ENCODE data around the gene CEP83.
"Not testable (repeated sequence)": the region's sequence is repeated elsewhere in the genome, so short reads cannot be mapped to it uniquely, and the experiment has no call there.

CEP83 gene

DNA sequence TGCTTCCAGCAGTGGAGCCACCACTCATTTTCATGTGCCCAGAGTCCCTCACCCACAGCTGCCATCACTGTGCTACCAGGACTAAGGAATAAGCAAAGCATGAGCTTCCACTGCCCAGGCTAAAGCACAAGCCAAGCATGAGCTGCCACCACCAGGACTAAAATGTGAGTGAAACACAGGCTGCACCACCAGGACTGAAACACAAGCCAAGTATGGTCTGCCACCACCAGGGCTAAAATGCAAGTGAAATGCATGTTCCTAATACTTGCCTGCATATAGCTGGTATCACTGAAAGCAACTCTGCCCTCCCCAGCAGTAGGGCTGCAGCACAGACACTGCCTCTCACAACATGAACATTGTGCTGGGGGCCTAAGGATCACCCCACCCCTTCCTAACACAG lies 30.0 kb downstream of the CEP83 start:
- no peak for DNase-seq

DNA sequence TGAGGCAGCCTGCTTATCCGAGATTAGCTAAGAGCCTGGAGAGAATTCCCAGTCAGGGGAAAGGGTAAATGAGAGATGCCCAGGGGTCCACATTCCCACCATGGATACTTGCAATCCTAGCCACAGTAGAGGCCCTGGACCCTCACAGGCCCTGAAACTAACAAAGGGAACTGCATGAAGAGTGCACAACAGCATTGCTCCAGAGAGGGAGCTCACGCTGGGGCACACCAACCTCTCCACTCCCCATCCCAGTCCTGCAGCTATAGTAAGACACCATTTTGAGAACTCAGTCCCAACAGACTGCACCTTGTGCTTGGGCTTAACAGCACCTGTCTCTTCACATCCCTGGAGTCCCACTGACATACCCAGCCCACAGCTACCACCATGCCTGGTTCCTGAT lies 30.5 kb downstream of the CEP83 start:
- no peak for DNase-seq

DNA sequence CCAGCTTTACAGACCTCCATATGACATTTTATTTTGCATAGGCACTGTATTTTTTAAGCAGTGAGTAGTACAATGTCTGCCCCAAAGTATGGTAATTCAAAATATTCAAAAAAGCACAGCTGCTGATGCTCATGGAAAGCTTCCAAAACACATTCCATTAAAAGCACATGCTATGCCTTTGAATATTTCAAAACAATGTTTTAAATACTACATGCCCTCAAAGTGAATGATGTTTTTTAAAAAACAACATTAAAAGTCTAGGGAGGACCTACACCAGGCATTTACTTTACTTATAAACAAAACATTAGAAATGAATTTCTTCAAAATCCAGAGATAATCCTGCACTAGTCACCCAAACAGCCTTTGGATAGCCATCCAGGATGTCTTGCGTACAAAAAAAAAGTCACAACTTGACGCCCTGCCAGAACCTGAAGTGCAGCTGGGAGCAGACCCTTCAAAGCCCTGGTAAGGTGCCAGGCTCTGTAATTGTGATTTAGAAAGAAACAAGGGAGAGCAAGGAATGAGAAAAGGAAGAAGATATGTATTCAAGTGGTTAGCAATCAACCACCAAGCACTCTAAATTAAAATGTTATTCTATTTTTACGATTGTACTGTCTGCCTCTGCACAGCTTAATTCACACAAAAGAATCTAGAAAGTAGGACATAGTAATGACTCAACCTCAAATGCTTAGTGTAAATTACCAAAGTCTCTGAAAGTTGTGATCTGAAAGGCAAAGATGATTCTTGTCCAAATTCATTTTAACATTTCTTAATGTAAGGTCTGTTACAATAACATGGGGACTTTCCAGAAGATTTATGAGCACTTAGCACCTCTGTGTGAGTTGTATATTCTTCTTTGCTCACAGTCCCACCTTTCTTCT lies 31.9 kb downstream of the CEP83 start:
- DNase-seq: no peak

DNA sequence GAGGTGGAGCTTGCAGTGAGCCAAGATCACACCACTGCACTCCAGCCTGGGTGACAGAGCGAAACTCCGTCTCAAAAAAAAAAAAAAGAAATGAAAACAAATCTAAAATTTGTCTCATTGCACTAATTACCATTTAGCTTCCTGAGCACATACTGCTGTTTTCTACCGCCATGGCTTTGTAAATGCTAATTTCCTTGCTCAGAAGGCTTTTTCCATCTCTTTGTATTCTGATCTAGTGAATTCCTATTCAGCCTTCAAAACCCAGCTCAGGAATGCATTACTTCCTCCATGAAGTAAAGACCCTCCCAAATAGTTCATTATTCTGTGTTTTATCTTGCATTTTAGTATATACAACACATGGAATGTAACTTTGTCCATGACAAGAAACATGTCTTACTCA lies 33.6 kb downstream of the CEP83 start:
- DNase-seq: no peak

DNA sequence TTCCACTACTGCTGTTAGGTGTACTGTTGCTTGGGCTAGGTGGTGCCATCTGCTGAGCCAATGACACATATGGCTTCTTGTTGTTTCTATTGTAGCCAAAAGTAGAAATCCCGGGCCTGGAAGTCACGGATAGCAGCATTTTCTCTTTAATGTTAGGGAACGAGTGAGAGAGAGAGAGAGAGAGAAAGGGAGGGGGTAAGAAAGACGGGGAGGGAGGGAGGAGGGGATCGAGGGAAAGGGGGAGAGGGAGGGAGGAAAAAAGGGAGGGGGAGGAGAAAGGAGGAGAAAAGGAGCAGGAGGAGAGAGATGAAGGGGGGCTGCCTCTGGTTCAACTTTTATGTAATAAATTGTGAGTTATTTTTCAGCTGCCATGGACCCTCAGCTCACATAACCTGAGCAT lies 34.8 kb downstream of the CEP83 start:
- DNase-seq: not testable (repeated sequence)

DNA sequence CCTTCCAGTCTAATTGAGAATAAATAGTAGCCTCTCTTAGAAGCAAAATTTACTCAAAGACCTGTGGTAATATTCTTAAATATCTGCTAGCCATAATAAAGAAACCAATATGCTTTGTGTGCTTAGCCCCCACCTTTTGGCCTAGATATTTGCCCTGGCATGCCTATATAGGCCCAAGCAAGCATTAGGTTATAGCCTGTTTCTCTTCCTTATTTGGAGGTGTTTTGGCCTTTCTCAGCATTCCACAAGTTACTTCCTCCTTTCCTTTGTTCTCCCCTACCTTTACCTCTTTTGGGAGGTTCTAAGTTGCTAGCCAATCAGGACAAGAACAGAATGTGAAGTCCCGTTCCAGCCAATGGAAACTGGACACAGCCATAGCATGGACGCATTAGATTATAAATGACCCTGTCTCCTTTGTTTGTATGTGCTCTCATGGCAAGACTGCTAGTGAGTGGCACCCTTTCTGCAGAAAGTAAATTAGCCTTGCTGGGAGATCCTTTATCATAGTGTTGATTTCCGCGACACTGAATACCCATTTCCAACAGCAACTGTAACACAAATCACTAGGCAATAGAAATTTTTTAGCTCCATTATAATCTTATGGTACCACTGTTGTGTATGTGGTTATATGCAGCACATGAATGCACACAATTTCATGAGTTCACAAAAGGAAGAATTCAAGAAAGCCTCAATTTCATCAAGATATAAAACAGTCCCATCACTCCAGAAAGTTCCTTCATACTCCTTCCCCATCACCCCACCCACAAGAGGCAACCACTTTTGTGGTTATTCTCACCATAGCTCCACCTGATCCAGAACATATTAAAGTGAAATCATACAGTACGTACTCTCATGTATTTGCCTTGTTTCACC lies 37.6 kb downstream of the CEP83 start:
- DNase-seq: no peak

DNA sequence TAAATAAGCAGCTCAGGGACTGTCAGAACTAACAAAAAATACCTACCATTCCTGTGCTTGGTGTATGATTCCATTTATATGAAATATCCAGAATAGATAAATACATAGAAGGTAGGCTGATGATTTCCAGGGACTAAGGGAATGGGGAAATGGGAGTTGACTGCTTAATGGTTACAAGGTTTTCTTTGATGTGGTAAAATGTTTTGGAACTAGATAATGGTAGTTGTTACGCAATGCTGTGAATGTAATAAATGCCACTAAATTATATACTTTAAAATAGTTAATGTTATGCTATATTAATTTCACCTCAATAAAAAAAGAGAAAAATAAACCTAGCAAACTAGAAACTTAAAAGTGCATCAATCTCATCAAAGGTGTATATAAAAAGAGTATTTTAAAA lies 41.1 kb downstream of the CEP83 start:
- DNase-seq: no peak

DNA sequence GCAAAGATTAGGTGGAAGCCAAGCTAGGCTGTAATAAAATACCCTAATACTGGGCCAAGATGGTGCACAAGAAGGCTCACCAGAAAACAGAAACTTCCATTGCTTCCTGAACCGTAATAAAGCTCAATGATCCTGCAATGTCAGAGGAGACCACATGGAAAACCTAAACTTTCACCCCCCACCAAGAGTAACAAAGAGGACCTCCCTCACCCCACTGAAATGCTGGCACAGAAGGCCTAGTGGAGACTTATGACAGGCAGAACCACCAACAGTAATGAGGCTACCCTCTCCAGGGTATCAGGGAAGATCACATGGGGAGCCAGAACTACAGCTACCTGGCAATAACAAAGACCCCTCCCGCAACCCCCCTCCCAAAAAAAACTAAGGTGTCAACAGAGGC lies 43.1 kb downstream of the CEP83 start:
- DNase-seq: no peak

DNA sequence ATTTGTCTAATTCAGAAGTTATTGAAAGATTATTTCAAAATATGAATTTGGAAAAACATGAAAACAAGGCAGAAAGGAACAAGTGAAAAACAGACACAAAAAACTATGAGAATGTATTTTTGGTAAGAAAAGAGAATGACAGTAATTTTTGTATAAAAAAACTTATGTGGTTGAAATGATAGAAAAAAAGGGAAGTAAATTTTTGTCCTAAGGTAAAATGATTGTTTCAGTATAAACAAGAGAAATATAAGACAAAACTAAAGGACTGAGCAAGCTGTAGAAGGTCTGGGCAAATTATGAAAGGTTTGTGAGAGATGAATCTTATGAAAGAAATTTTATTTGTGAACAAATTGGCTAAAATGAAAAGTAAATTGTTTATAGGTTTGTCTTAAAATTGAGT lies 44.6 kb downstream of the CEP83 start:
- no peak for DNase-seq

DNA sequence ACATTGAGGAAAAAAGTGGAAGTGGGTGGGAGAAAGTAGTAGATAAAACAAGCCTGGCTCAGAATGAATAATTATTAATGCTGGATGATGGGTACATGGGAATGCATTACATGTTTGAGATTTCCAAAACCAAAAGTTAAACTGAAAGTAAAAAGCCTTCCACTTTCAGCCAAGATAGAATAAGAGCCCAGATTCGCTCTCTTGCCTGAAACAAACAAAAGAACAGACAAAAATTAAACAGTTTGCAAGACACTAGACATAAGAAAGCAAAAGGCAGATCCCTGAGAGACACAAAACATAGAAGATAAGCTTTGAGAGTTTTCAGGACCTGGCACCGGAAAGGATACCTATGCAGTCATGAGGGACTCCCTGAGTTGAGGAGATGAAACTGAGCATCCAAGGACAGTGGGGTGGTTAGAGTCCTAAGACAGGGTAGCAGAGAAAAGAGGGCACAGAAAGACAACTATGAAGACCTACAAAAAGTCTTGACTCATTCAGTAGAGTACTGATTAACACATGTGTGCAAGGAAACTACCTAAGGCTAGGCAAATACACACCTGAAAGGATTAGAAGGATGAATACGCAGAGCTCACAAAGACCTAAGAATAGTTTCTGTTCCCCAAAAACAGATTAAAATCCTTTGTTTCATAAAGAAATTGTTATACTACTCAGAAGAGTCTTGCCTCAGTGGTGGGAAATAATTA lies 54.1 kb downstream of the CEP83 start:
- no peak for DNase-seq

DNA sequence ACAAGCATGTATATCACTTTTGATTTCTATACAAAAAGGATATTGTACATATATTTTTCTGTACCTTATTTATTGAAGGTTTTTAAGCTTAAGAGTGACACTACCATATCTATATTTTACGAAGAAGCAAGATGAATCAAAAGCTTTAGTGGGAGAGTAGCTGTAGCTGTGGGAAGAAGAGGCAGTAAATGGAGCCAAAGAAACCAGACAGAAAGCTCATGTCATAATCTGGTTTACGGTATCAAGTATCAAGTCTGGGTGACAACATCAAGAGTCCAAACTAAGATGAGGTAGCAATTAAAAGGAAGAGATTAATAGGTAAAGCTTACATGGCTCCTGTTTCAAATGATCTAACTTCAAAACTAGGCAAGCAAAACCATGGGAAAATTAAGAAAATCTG lies 54.8 kb downstream of the CEP83 start:
- DNase-seq: no peak

DNA sequence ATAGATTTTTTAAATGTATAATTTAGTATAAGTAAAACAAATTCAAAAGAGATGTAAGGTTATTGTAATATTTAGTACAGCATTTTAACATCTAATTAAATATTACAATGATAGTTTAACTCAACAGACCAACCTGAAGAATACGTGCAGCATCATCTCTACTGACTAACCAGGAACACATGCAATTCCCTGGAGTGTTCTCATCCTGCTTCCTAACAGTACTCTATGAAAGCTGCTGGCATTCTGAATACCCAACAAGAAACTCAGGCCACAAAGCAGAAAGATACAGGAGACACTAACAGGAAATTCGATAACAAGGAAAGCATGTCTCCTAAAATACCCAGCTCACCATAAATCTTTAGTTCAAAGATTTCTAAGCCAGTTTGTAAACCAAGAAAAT lies 58.3 kb downstream of the CEP83 start:
- no peak for DNase-seq

DNA sequence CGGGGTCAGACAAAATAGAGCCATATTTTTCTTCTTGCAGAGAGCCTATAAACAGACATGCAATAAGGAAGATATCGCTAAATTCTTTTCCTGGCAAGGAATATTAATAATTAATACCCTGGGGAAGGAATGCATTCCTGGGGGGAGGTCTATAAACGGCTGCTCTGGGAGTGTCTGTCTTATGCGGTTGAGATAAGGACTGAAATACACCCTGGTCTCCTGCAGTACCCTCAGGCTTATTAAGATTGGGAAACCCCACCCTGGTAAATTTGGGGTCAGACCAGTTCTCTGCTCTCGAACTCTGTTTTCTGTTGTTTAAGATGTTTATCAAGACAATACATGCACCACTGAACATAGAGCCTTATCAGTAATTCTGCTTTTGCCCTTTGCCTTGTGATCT lies 61.0 kb downstream of the CEP83 start:
- not testable (repeated sequence) for DNase-seq

DNA sequence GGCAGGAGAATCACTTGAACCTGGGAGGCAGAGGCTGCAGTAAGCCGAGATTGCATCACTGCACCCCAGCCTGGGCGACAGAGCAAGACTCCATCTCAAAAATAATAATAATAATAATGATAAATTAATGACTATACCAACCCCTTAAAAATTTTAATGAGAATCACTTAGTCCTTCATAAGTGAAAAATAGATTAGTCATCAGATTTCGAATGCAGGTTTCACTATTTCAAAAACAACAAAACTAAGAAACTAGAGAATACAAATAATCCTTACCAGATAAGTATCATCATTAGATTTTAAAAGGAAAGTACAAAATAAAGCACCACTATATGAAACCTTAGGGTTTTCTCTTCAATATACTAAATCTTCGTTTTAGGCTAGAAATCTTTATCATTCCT lies 62.3 kb downstream of the CEP83 start:
- DNase-seq: no peak

DNA sequence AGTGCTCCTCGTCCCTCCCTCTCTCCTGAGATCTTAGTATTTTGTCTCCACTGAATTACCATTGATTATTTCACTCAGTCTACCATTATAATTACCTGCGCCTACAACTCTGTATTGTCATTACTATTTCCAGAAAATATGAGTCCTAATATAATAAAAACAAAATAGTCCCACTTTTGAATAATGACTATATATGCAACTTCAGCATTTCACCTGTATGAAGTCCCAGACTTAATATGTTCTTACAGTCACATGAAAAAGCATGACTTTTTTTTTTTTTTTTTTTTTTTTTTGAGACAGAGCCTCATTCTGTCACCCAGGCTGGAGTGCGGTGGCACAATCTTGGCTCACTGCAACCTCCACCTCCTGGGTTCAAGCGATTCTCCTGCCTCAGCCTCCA lies 63.7 kb downstream of the CEP83 start:
- DNase-seq: not testable (repeated sequence)

DNA sequence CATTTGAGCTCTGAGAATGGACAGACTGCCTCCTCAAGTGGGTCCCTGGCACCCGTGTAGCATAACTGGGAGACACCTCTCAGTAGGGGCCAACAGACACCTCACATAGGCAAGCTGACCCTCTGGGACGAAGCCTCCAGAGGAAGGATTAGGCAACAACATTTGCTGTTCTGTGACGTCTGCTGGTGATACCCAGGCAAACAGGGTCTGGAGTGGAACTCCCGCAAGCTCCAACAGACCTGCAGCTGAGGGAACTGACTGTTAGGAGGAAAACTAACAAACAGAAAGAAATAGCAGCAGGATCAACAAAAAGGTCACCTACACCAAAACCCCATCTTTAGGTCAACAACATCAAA lies 69.6 kb downstream of the CEP83 start:
- DNase-seq: no peak

DNA sequence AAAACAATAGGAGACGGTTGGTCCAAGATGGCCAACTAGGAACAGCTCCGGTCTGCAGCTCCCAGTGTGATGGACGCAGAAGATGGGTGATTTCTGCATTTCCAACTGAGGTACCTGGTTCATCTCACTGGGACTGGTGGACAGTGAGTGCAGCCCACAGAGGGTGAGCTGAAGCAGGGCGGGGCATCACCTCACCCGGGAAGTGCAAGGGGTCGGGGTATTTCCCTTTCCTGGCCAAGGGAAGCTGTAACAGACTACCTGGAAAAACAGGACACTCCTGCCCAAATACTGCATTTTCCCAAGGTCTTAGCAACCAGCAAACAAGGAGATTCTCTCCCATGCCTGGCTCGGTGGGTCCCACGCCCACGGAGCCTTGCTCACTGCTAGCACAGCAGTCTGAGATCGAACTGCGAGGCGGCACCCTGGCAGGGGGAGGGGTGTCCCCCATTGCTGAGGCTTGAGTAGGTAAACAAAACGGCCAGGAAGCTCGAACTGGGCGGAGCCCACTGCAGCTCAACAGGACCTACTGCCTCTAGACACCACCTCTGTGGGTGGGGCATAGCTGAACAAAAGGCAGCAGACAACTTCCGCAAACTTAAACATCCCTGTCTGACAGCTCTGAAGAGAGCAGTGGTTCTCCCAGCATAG lies 70.1 kb downstream of the CEP83 start:
- DNase-seq: not testable (repeated sequence)

DNA sequence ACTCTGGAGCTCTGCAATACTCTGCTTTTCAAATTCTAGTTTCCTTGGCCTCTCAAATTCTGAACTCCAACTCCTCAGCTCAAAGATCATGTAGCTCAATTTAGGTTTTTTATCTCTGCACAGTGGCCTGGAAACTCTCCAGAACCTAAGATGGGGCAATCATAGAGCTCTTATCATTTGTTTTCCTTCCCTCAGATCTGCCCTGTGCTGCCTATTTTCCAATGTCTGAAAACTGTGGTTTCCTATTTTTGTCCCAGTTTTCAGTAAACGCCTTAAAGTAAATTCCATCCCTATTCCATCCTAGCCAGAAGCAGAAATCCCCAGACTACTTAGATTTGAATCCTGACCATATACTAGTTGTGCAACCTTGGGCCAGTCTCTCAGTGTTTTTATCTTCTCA lies 73.2 kb downstream of the CEP83 start:
- DNase-seq: no peak

DNA sequence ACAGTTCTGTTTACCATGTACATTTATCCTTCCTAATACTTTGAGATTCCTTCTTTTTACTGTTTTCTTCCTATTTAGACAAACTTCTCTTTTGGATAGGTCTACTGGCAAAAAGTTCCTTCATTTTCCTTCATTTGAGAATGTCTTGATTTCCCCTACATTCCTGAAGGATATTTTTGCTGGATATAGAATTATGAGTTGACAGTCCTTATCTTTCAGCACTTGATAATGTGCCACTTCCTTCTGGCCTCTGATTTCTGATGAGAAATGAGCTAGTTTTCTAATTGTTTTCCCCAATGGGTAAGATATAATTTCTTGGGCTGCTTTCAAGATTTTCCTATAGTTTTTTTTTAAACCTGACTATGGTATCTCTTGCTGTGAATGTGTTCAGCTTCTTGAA lies 75.6 kb downstream of the CEP83 start:
- no peak for DNase-seq

DNA sequence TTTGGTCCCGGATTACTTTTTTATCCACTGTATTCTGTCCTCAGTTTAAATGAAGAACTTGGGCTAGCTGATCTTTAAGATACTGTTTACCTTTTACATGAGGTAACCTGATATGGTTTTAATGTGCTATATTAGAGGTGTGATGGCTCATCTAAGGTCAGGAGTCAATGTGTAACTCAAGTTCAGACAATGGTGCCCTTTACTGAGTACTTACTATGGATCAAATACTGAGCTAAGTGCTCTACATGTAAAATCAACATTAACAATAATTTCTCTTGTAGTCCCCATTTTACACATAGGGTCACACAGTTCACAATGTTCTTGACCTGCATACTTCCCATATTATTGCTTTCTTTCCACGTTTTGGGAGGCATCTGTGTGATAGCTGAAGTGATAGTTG lies 79.2 kb downstream of the CEP83 start:
- DNase-seq: no peak

DNA sequence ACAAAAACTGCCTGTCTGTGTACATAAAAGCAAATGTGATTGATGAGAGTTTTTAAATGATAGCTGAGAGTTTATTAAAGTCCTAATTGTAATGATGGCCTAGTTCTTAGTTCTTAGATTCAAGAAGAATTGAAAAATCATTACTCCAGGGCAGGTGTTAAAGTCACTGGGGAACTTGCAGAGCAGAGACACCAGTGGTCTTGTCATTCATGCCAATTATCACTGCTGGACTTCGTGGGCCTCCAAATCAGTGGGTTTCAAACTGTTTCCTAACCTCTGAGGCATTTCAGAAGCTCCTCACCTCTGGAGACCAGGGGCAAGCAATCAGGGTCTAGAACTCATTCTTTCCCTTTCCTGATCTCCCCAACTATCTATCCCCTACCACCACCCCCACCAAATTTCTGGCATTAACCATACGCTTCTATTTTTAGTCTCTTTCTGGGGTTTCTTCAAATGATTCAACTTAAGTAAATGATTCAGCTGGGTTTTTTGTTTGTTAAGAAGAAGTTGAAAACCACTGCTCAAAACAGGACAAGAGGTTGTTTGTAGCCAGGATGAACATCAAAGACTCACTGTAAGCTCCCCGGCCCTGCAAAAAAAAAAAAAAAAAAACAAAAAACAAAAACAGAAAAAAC lies 80.1 kb downstream of the CEP83 start:
- no peak for DNase-seq

DNA sequence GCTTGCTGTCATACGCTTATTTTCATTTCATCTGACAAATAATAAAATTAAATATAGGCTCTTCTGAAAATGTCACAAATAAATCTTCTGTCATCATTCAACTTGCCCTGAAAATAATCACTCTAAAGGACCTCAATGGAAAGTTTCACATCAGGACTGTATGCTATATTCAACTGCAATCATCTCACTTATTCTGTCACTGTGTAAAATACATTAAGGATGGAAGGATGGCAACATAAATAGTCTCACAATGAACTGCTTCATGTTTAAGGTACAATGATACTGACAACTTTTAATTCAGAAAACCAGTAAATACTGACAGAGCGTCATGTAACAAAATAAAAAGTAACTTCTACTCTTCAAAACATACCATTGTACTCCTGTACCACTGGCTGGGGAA lies 82.1 kb downstream of the CEP83 start:
- DNase-seq: no peak

DNA sequence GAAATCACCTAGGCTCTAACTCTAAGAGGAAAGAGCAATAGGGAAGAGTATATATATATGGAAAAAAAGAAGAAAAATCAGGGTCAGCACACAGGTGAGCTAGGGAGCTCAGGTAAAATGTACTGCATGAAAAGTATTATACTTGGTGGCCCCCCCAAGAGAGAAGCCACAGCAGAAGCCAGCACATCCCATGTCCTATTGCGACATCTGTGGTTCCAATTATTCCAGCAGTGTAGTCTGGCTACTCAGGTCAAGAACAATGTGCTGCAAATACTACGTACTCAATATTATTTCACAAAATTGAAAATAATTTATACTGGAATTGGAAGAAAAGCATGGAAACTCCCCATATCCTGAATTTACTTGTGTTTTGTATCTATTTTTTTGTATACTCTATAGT lies 85.5 kb downstream of the CEP83 start:
- DNase-seq: no peak
